Measurements from ENCODE around the gene SLC29A4.
"Not testable (repeated sequence)": the region's sequence is repeated elsewhere in the genome, so short reads cannot be mapped to it uniquely, and the experiment has no call there.

SLC29A4 gene

DNA sequence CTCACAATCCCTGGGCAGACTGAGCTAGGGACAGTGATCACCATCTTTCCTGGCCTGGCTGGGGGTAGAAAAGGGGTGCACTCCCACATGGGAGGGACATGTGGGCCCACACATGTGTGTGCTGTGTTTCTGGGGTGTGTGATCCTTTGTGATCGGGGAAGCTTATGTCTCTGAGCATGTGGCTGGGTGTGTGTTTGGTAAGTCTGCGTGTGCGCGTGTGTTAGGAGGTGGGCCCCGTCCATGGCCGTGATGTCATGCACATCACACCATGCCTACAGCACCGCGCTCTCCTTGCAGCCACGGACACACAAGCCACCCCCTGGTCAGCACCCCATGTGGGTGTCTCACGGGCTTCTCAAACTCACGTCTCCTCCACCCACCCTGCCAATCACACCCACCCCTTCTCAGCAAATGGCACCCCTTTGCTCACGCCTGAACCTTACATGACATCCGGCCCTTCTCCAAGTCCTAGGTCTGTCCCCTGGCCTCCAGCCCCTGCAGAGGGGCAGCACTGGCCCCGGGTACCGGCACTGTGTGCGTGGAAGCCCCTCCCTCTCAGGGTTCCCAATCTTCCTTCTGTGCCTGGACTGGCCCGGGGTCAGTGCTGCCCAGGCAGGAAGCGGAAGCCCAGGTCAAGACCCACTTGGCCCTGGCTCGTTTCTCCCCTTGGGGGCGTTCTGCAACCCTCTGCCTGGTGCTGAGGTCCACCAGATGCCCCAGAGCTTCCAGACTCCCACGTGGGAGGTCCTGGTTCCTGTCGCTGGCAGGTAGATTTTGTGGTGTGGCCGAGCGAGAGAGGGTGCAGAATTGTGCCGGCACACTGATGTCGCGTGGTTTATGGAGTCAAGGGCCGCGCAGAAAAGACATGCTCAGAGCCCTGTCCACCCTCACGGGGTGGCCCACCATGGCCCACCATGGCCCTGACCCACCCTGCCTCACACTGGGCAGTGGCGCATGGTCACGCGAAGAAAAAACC, 12.6 kb downstream of the SLC29A4 start:
- no peak for DNase-seq

DNA sequence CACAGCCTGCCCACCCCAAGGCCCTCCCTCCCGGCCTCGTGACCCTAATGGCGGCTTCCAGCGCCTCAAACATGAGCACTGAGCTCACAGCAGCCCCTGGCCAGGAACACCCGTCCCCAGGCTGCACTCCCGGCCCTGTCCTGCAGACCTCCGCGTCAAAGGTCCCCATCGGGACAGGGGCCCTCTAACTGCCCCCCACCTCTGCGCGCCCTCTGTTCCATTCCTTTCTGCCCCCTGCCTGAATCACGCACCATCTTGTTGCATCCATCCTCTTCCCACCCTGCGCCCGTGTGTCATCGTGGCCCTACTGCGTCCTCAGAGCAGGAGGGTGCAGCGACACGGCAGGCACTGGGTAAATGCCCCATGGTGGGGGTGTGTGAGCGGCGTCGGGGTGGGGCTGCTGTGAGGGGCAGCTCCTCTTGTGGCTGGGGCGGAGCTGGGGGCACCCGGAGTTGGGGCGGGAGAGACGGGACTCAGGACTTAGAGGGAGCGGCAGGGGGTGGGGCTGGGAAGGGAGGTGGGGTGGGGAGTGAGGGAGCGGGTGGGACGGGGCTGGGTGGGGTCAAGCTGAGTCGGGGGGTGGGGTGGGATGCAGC, 13.4 kb downstream of the SLC29A4 start:
- DNase-seq: no peak

DNA sequence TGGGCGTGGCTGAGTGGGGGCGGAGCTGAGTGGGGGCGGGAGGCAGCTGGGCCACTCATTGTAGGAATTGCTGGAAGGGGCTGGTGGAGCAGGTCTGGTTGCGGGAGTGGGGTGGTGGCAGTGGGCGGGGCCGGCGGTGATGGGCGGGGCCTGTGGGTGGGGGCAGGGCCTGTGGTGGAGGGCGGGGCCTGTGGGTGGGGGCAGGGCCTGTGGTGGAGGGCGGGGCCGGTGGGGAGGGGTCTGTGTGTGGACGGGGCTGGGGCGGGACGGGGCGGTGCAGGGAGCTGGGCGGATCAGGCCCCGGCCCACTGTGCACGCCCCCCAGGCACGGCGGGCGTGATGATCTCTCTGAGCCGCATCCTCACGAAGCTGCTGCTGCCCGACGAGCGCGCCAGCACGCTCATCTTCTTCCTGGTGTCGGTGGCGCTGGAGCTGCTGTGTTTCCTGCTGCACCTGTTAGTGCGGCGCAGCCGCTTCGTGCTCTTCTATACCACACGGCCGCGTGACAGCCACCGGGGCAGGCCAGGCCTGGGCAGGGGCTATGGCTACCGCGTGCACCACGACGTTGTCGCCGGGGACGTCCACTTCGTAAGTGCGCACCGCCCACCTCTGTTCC, 14.0 kb downstream of the SLC29A4 start:
- peak; percentile 43 for DNase-seq

DNA sequence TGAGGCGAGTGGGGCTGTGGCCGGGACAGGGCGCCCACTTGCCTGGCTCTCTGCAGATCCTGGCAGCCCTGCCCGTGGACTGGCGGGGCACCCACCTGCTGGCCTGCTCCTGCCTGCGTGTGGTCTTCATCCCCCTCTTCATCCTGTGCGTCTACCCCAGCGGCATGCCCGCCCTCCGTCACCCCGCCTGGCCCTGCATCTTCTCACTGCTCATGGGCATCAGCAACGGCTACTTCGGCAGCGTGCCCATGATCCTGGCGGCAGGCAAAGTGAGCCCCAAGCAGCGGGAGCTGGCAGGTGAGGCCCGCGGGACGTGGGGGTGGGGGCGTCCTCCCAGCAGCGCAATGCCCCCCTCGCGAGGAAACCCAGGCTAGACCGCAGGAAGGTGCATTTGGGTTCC, 17.6 kb downstream of the SLC29A4 start:
- DNase-seq: no peak

DNA sequence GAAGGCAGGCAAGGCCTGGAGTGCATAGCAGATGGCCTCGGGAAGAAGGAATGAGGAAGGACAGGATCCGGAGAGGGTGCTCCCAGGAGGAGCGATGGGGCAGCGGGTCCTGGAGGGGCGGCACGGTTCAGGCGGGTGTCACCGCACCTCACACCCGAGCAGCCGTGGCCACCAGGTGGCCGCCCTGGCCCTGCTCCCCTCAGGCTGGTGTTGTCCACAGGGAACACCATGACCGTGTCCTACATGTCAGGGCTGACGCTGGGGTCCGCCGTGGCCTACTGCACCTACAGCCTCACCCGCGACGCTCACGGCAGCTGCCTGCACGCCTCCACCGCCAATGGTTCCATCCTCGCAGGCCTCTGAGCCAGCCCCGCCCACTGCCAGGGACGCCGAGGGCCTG, 19.8 kb downstream of the SLC29A4 start:
- DNase-seq: no peak

DNA sequence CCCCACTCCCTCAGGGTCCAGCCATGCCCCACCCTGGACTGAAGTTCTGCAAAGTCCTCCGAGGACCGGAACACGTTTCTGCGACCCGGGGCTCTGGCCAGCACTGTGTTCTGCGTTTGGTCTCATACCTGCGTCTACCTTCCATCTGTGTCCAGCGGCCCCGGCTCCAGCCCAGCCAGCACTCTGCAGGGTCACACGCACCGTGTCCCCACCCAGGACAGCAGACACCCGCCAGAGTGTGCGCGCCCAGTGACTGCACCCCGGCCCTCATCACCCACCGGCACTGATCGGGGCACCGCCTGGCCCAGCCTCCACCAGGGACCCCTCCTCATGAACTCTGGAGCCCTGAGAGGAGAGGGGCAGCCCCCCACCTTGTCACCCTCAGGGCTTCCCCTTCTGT, 20.3 kb downstream of the SLC29A4 start:
- no peak for DNase-seq

DNA sequence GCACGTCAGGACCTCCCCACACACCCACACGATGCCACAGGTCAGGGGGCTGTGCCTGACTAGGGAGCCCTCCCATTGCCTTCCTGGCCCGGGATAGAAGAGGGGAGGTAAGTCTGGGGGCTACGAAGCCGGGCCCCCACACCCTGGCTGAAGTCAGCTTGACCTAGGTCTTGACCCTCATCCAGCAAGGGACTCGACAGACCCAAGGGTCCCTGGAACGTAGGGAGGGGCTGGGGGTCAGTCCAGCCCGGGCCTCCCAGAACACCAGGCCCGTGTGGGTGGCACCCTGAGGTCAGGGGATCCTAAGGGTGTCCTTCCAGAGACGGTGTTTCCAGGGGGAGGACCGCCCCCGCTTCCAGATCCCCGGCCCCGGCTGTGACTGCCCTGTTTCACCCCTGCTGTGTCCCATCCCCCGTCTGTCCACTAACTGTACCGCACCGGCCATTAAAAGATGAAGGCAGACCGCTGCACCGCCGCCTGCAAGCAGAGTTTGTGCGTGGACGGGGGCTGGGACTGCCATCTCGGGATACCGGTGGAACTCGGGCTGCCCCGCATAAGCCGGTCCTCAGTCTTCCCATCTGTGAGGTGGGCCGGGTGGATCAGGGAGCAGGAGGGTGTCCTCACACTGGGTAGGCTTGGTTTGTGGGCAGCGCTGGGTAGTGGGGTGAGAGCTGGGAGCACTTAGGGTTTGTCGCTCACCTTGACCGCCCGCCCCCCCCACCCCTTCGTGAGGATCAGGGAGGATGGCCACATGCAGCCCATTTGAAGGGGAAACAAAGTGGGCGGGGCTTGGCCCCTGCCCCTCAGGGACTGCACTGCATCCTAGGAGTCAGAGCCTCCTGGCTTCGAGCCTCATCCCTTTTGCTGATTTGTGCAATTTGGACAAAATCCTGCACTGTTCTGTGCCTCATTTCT, 21.1 kb downstream of the SLC29A4 start:
- DNase-seq: no peak

DNA sequence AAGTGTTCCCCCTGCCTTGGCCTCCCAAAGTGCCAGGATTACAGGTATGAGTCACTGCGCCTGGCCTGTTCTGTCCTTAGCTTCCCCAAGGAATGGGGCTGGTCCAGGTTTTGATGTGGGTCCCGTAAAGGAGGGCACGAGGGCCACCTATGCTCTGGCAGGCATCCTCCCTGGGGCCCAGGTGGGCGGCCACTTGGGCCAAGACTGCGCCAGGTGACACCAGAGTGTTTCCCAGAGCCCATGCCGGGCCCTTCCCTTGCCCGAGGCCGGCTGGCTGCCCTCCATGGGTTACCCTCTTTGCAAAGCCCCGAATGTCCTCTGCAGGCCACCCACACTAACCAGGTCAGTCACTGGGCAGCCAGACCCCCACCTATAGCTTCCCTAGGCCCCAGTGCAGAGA, 22.3 kb downstream of the SLC29A4 start:
- not testable (repeated sequence) for DNase-seq

DNA sequence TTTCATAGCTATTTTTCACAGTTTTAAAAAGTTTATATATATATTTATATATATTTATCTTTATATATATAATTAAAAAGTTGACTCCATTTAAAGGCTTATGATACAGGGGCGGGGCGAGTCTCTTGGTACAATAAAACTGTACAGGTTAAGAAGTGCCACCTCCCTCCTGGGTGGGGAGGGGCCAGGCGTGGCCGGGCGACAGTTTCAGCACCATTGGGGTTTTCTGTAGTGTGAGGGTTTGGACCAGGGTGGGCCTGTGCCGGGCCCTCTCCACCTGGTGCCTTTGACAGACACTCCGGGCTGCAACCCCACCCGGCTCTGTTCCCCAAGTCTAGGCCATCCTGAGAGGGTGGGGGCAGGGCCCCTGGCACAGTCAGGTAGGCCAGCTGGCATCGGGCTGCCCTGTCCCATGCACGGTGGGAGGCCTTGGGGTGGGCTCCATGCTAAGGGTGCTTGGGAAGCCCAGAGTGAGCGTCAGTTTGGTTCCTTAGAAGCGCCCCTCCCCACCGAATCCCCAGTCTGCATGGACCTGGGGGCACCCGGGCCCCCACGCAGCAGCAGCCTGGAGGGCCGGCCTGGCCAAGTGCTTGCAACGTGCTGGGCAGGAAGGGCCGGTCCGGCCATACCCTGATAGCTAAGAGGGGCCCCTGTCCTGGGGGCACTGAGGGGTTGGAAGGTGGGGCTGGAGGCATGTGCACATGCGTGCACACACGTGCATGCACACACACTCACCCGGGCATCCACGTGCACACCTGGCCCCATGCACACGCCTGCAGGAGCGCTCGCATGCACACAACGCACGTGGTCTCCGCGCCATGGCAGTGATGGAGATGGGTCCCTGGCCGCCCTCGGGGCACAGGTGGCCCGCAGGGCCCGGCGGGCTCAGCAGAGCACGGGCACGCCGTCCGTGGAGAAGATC, 24.7 kb downstream of the SLC29A4 start:
- not testable (repeated sequence) for DNase-seq

DNA sequence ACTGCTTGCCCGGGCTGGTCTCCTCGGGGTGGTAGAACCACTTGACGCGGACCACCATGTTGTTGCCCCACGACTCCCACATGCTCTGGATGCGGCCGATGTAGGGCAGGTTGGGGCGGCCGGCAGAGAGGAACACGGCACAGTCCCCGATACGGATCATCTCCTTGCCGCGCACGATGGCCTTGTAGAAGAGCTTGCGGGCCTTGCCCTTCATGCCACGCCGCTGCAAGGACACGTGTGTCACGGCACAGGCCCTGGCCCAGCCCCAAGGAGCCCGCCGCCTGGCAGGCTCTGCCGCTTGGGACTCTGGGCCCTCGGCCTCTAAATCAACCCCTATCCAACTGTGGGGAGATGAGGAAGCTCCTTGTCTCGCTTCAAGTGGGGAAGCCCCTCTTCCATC, 26.4 kb downstream of the SLC29A4 start:
- DNase-seq: no peak

DNA sequence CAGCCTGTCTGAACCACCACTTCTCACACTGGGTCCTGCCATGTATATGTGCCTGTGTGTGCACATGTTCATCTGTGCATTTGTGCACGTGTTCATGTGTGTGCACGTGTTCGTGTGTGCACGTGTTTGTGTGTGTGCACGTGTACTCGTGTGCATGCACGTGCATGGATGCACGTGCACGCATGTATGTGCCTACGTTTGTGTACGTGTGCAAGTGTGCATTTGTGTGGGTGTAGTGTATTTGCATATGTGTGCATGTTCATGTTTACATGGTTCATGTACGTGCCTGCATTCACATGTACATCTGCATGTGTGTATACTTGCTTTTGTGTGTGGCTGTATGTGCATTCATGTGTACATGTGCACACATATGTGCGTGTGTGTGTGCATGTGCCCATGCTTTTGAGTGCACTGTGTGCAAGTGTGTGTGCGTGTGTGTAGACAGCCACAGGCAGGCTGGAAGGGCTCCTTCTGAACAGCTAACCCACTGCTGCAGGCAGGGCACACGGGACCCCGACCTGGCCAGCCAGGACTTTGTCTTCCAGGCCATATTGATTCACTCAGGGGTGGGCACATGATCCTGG, 28.2 kb downstream of the SLC29A4 start:
- DNase-seq: no peak

DNA sequence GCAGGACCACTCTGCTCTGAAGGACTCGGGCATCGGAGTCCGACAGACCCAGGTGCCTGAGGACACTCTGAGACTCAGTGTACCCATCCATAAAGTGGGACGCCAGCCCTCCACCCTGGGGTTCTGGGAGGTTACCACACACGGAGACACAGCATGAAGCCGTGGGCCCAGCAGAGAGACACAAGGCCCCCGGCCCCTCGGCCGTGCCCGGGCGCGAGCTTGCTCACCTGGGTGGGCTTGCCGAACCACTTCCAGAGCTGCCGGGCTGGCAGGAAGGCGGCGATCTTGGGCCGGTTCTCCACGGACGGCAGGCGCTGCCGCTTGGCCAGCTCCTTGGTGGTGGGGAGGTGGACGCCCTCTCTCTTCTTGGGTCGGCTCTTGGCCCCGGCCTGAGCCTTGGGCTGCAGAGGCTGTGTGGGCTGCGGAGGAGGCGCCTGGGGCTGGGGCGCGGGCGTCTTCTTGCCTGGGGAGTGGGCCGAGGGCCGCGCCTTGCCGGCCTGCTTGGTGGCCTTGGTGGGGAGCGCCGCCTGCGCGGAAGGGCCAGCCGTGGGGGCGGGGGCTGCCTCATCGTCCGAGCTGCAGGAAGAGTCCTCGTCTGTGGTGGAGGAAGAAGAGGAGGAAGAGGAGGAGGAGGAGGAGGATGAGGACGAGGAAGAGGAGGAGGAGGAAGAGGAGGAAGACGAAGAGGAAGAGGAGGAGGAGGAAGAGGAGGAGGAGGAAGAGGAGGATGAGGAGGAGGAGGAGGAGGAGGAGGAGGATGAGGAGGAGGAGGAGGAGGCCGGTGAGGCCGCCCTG, 29.7 kb downstream of the SLC29A4 start:
- DNase-seq: not testable (repeated sequence)

DNA sequence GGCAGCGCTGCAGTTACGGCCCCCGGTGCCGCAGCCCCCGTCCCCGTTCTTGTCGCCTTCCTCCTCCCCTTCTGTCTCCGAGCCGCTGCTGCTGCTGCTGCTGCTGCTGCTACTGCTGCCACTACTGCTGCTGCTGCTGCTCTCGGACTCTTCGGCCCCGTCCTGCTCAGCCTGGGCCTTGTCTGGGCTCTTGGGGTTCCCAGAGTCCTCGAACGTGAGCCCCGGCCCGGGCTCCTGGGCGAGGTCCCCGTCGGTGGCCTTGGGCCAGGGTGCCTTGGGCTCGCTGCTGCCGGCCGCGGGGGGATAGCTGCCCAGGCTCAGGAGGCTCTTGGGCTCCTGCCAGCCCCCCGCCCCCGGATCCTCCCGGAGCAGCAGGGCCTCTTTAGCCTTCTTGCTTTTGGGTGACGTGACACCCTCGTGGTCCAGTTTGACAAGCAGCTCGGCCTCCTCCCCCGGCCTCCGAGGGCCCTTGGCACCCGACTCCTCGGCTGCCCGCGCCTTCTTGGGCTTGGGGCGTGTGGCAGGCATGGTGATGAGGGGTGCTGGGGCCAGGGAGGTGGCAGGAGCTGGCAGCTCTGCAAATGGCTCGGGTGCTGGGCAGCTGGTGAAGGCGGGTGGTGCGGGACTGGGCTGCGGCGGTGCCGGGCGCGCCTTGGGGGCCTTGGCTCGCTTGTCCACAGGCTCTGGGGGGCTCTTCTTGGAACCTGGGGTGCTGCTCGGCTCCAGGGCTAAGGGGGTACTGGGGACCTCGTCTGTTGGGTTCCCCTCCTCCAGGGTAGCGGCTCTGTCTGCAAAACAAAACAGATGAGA, 30.5 kb downstream of the SLC29A4 start:
- DNase-seq: not testable (repeated sequence)

DNA sequence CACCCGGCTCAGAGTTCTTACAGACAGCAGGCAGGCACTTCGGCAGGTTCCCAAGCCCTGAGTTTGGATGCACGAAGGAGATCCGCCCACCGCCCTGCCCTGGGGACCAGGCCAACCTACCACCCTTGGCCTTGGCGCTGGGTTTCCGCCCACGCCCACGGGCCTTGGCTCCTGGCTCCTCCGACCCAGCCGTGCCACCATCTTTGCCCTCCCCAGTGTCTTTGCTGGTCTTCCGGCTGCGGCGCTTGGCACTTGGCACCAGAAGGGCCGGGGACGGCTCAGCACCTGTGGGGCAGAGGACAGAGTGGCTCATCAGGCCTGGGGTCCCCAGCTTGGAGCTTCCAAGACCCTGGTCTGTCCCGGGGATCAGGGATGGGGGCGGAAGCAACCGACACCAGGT, 32.1 kb downstream of the SLC29A4 start:
- DNase-seq: no peak

DNA sequence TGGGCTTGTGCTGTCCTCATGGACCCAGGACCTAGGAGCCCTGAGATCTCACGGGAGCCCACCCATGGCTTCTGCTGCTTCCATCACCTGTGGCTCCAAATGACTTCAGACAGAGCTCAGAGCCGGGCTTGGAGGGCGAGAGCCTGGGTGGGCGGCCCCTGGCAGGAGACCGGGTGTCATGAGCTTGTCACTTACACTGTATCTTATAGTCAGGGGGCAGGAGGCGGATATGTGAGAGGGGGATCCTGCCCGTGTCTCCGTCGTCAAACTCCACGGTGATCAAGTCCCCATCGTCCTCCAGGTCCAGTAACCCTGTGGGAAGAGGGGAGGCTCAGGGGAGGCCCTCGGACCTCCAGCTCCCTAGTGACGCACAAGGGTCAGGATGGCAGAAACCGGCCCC, 33.0 kb downstream of the SLC29A4 start:
- no peak for DNase-seq

DNA sequence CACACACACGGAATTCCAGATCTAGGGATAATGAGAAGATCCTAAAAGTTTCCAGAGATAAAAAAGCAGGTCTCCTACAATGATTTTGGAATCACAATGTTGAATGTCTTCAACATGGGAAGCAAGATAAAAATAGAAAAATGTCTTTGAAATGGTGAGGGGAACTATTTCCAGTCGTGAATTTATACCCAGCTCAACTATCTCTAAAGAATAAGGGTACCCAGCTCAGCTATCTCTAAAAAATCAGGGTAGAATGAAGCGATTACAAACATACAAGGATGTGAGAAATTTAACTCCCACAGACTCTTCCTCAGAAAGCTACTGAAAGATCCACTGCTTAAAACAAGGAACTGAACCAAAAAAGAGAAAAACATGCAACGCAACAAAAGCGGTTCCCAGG, 35.9 kb downstream of the SLC29A4 start:
- not testable (repeated sequence) for DNase-seq

DNA sequence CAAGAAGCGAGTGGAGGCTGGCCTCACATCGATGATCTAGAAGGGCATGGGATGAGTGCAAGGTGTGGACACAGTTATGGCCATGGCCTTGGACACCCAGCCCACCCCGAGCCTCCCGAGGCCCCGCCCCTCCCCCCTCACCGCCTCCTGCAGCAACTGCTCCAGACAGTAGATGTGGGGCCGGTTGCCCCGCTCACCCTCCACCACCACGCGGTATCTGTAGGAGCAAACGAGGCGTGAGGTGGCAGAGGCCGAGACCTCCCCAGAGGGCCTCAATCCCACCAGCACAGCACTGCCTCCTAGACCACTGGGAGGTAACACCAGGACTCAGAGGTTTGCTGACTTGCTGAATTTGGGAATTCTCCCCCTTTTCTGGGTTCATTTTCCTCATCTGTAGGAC, 37.6 kb downstream of the SLC29A4 start:
- DNase-seq: no peak

DNA sequence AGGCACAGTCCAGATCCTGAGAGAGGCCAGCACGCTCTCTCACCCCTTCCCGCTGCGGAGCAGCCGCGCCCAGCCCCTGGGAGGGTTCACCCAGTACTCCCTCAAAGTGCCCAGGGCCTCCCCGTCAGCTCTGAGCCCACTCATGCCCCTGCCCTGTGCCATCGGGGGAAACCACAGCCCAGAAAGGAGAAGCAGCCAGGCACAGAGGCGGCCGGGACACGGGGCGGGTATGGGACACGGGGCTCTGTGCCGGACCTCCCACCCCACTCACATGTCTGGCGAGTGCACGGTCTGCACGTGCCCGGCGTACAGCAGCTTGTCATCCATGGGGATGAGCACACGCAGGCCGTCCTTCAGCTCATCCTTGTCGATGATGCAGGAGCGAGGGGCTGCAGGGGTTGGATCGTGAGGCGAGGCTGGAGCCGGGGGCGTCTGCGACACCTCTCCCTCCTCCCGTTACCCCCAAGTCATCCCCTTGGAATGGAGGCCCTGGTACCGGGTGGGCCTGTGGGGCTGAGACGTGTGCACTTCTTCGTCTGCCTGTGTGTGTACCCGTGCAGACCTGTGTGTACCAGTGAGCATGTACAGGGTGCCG, 38.2 kb downstream of the SLC29A4 start:
- DNase-seq: no peak

All from right kidney (tissue), 1 donor.